GM18873 (cell line): ENCODE measurements around the gene SLC35A1.
A peak's percentile ranks its signal among the peaks of the same experiment; 100 is the strongest.
"Not testable (repeated sequence)": the region's sequence is repeated elsewhere in the genome, so short reads cannot be mapped to it uniquely, and the experiment has no call there.

Source experiments
- ATAC-seq: cut with Tn5 transposase; IDR thresholded peaks from one replicate; pipeline ENCODE4 v1.9.1; 2021; ENCODE audit warnings: mild to moderate bottlenecking, moderate library complexity, moderate number of reproducible peaks; ENCODE audit not compliant: unreplicated experiment, low FRiP score

Gene SLC35A1, protein sequence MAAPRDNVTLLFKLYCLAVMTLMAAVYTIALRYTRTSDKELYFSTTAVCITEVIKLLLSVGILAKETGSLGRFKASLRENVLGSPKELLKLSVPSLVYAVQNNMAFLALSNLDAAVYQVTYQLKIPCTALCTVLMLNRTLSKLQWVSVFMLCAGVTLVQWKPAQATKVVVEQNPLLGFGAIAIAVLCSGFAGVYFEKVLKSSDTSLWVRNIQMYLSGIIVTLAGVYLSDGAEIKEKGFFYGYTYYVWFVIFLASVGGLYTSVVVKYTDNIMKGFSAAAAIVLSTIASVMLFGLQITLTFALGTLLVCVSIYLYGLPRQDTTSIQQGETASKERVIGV

GRCh38 chr6:87472525-87473418, at the start of gene SLC35A1:
Gene SLC35A1, plus strand, starts transcription at chr6:87472974. Its CDS starts 30 bp downstream, at chr6:87473004.
- peak; percentile 77 for ATAC-seq

- no peak for ATAC-seq
These were observed 46.0 kb upstream of the SLC35A1 start for GRCh38 chr6:87426789-87427188.

- no peak for ATAC-seq
These were observed 42.3 kb upstream of the SLC35A1 start for GRCh38 chr6:87430499-87430898.

GRCh38 chr6:87431263-87431662, 41.5 kb upstream of the SLC35A1 start:
- no peak for ATAC-seq

GRCh38 chr6:87436435-87436834, 36.3 kb upstream of the SLC35A1 start:
- no peak for ATAC-seq

- ATAC-seq = no peak
These were observed 31.1 kb upstream of the SLC35A1 start for GRCh38 chr6:87441711-87442110.

DNA sequence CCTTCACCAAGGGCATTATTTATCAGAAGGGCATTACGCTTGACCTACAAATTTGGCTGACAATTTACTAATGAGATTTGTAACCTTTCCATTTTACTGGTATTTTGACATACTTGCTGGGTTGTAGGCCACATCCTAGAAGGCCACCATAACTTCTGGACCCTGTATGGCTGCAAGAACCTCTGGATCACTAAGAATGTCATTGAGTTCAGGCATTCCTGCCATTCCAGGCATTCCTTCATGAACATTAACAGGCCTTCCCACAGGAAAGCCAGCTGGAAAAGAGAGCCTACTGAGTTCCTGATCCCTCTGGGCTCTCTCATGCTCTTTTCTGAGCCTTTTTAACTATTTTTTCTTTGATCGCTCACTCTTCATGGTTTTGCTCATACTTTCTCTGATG, 28.4 kb upstream of the SLC35A1 start:
- ATAC-seq = no peak

DNA sequence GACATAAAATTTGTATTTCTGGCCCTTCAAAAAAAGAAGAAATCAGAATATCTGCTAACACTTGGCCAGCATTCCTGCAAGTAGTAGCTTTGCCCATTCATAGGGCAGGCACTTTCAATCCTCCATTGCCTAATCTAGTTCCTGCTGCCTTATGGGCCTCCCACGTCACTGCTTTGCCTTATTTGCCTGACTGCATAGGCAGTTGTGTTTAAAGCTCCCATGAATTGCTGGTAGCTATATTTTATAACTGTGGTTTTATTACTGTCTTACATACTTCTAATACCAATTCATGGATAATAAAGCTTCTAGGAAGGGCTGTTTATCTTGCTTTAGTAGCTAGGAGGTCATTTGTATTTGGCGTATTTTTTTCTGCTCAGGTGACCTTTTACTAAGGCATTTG, 7.7 kb upstream of the SLC35A1 start:
- no peak for ATAC-seq

- peak; percentile 67 for ATAC-seq
These were observed 687 bp downstream of the SLC35A1 start for GRCh38 chr6:87473419-87473903.

- no peak for ATAC-seq
These were observed 9.2 kb downstream of the SLC35A1 start for GRCh38 chr6:87481931-87482330.

GRCh38 chr6:87482366-87482765, 9.6 kb downstream of the SLC35A1 start:
- ATAC-seq = no peak

- no peak for ATAC-seq
These were observed 11.2 kb downstream of the SLC35A1 start for GRCh38 chr6:87483929-87484328.

DNA sequence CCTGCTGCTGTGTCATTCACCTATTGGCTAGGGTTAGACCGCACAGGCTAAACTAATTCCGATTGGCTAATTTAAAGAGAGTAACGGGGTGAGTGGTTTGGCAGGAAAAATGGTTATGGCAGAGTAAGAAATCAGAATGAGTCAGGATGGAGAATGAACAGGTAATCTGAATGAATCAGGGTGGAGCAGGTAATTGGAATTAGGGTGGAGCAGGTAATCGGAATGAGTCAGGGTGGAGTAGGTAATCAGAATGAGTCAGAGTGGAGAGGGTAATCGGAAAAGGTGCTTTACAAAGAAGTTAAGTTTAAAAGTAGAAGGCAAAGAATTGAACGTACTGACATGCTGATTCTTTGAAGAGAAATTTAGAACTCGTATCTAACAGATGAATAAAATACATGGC, 11.7 kb downstream of the SLC35A1 start:
- no peak for ATAC-seq

- ATAC-seq = no peak
These were observed 14.8 kb downstream of the SLC35A1 start for GRCh38 chr6:87487555-87487954.

DNA sequence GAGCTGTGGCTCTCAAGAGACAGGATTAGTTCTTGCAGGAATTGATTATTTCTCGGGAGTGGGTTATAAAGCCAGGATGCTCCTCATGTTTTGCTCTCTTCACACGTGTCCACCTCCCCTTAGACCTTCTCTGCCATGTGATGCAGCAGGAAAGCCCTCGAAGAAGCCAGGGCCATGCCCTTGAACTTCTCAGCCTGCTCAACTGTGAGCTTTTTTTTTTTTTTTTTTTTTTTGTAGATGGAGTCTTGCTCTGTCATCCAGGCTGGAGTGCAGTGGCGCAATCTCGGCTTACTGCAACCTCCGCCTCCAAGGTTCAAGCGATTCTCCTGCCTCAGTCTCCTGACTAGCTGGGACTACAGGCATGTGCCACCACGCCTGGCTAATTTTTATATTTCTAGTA, 16.6 kb downstream of the SLC35A1 start:
- not testable (repeated sequence) for ATAC-seq

- no peak for ATAC-seq
These were observed 22.1 kb downstream of the SLC35A1 start for GRCh38 chr6:87494761-87495422.

DNA sequence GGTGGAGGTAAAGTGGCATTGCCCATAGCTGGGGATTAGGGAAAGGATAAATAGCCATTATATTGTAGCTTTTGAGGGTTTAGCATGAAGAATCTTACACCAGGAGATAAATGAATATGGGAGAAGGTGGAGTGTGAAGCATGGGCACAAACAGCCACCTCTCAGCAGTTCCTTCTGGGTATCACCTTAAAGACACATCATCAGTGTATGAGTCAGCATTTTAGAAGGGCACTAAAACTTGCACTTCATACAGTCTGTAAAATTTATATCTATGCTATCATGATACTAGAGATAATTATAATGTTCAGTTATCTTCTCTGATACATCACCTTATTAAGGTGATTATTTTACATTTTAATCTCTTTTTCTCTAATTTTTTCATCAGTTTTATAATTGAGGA, 25.3 kb downstream of the SLC35A1 start:
- ATAC-seq = no peak

DNA sequence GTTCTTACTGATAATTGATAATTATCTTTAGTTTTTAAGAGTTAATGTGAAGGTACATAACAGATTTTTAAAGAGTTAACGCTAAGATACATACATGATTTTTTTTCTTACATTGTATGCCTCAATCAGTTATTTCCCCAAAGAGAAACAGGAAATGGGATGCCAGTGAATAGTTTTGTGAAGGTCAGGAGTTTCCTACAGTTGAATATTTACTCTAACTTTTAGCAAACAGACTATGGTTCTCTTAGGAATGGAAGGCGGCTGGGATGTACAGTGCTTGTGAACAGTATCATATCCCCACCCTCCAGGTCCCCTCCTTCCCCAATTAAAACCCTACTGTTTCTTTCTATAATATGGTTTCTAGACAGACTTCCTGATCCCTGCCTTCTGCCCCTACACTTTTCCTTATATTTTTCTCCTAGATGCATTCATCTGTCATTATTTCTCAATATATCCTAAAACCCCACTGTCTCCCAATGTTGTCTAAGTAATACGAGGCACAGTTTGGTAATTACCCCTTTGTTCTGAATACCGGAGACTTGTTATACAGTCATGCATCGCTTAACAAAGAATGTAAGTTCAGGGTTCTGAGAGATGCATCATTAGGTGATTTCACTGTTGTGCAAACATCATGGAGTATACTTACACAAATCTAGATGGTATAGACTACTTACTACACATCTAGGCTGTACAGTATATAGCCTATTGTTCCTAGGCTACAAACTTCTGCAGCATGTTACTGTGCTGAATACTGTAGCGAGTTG, 29.2 kb downstream of the SLC35A1 start:
- no peak for ATAC-seq

GRCh38 chr6:87504441-87504840, 31.7 kb downstream of the SLC35A1 start:
- no peak for ATAC-seq

DNA sequence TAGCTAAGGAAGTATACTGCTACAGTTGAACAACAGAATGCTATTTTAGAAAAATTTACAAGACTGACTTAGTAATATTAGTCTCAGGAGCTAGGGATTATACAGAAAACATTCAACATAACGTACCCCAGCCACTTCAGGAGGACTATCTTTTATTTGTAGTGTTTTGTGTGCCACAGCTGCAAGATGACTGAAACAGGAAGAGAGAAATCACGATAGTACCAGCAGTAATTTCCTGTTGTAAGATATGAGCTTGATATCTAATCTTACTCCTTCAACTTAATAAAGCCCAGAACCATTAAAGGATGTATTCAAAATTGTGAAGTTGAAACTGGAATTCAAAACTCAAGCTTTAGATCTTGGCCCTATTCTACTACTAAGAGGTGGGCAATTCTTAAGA, 42.1 kb downstream of the SLC35A1 start:
- ATAC-seq = no peak
